MM.1S (cell line): ENCODE measurements around the gene WFDC11.
"Not testable (repeated sequence)": the region's sequence is repeated elsewhere in the genome, so short reads cannot be mapped to it uniquely, and the experiment has no call there.

ENCODE experiments used
- DNase-seq: peaks from one replicate; pipeline ENCODE4 v3.0.0-alpha.2; 2015
- H2AFZ ChIP-seq: fragments of 300-600 bp; sonication (generic); 2 replicates; pipeline ENCODE4 v1.6.0; 2016; ENCODE audit warnings: antibody characterized with exemption, low read length
- H3F3A ChIP-seq: fragments of 300-600 bp; sonication (generic); 2 replicates; pipeline ENCODE4 v1.6.1; 2016; ENCODE audit warnings: mild to moderate bottlenecking, antibody characterized with exemption, low read length, moderate library complexity, mixed read lengths; ENCODE audit not compliant: insufficient read depth
- H3K27ac ChIP-seq: fragments of 300-600 bp; sonication (generic); 2 replicates; pipeline ENCODE4 v1.5.1; 2016; ENCODE audit warnings: mild to moderate bottlenecking, low read length
- H3K27me3 ChIP-seq: fragments of 300-600 bp; sonication (generic); replicated peaks from 2 replicates; pipeline ENCODE4 v1.6.0; 2016; ENCODE audit warnings: low read length; ENCODE audit not compliant: insufficient read depth
- H3K36me3 ChIP-seq: fragments of 300-600 bp; sonication (generic); replicated peaks from 2 replicates; pipeline ENCODE4 v1.6.1; 2016; ENCODE audit warnings: mild to moderate bottlenecking, low read length, mixed read lengths; ENCODE audit not compliant: insufficient read depth
- H3K4me1 ChIP-seq: fragments of 300-600 bp; sonication (generic); 2 replicates; pipeline ENCODE4 v1.6.1; 2016; ENCODE audit warnings: low read length, mixed read lengths
- H3K4me2 ChIP-seq: fragments of 300-600 bp; sonication (generic); 2 replicates; pipeline ENCODE4 v1.6.0; 2016; ENCODE audit warnings: low read depth, low read length
- H3K4me3 ChIP-seq: fragments of 300-600 bp; sonication (generic); 2 replicates; pipeline ENCODE4 v1.5.1; 2016; ENCODE audit warnings: low read length, mixed read lengths
- H3K79me2 ChIP-seq: fragments of 300-600 bp; sonication (generic); 2 replicates; pipeline ENCODE4 v1.6.1; 2016; ENCODE audit warnings: mixed run types, low read length, mixed read lengths
- H3K9ac ChIP-seq: fragments of 300-600 bp; sonication (generic); 2 replicates; pipeline ENCODE4 v1.6.1; 2016; ENCODE audit warnings: low read length, mixed read lengths
- H3K9me2 ChIP-seq: fragments of 300-600 bp; sonication (generic); replicated peaks from 2 replicates; pipeline ENCODE4 v1.6.1; 2016; ENCODE audit warnings: mild to moderate bottlenecking, low read length, mixed read lengths; ENCODE audit not compliant: insufficient read depth
- H3K9me3 ChIP-seq: fragments of 300-600 bp; sonication (generic); replicated peaks from 2 replicates; pipeline ENCODE4 v1.6.1; 2016; ENCODE audit warnings: mild to moderate bottlenecking, low read length, mixed read lengths; ENCODE audit not compliant: insufficient read depth
- H4K20me1 ChIP-seq: fragments of 300-600 bp; sonication (generic); 2 replicates; pipeline ENCODE4 v1.6.1; 2016; ENCODE audit warnings: mild to moderate bottlenecking, low read length, moderate library complexity, mixed read lengths; ENCODE audit not compliant: insufficient read depth
- CTCF ChIP-seq: fragments of 300-600 bp; sonication (generic); IDR thresholded peaks from 2 replicates; pipeline ENCODE4 v1.5.1; 2016; ENCODE audit warnings: antibody characterized with exemption, low read length, mixed read lengths
- EZH2 ChIP-seq: fragments of 300-600 bp; sonication (generic); optimal IDR thresholded peaks from 2 replicates; pipeline ENCODE3; 2017; ENCODE audit warnings: low read depth, mild to moderate bottlenecking, antibody characterized with exemption, low read length, mixed read lengths
- EZH2phosphoT487 ChIP-seq: fragments of 300-600 bp; sonication (generic); IDR thresholded peaks from 2 replicates; pipeline ENCODE4 v1.6.1; 2018; ENCODE audit warnings: antibody characterized with exemption, low read length

WFDC11 gene

GRCh38 chr20:45701104-45701503, 31.1 kb upstream of the WFDC11 start:
- H3K79me2 ChIP-seq = no peaks in the 10 kb centered on the region
- TF ChIP-seq CTCF (no peak), EZH2phosphoT487 (no peak), EZH2 (no peak)
- no peaks in the 10 kb centered on the region for H3K36me3 ChIP-seq
- H3K27ac ChIP-seq = no peak overlapping the region
- H3K9ac ChIP-seq = no peak overlapping the region
- no peak overlapping the region for H2AFZ ChIP-seq
- H3K9me2 ChIP-seq = no peaks in the 10 kb centered on the region
- H3K4me1 ChIP-seq = no peaks in the 10 kb centered on the region
- no peaks in the 10 kb centered on the region for H3F3A ChIP-seq
- H3K4me2 ChIP-seq = no peak overlapping the region
- H3K4me3 ChIP-seq = no peak overlapping the region
- no peaks in the 10 kb centered on the region for H3K9me3 ChIP-seq
- H4K20me1 ChIP-seq = no peaks in the 10 kb centered on the region
- H3K27me3 ChIP-seq = no peaks in the 10 kb centered on the region
- no peak for DNase-seq

GRCh38 chr20:45695496-45695895, 25.5 kb upstream of the WFDC11 start:
- Histone ChIP-seq H3K9me3 (no peaks in the 10 kb centered on the region), H3K4me1 (no peaks in the 10 kb centered on the region), H3F3A (no peaks in the 10 kb centered on the region), H3K4me3 (no peak overlapping the region), H3K79me2 (no peaks in the 10 kb centered on the region), H3K36me3 (no peaks in the 10 kb centered on the region), H3K9me2 (no peaks in the 10 kb centered on the region), H3K27me3 (no peaks in the 10 kb centered on the region), H3K27ac (no peak overlapping the region), H4K20me1 (no peaks in the 10 kb centered on the region), H3K9ac (no peak overlapping the region), H3K4me2 (no peak overlapping the region), H2AFZ (no peak overlapping the region)
- TF ChIP-seq CTCF = no peak
- TF ChIP-seq EZH2 = no peak
- no peak for TF ChIP-seq EZH2phosphoT487
- DNase-seq = no peak

GRCh38 chr20:45693346-45693745, 23.3 kb upstream of the WFDC11 start:
- H3K4me2 ChIP-seq, H3K9me2 ChIP-seq, H3K4me3 ChIP-seq, H3F3A ChIP-seq, H3K9ac ChIP-seq, H3K9me3 ChIP-seq, H3K27ac ChIP-seq, H3K36me3 ChIP-seq, DNase-seq, H3K79me2 ChIP-seq, H3K27me3 ChIP-seq, H2AFZ ChIP-seq, H3K4me1 ChIP-seq, H4K20me1 ChIP-seq: not testable (repeated sequence)

- no peak for DNase-seq
- TF ChIP-seq CTCF = no peak
- no peak for TF ChIP-seq EZH2phosphoT487
- no peak for TF ChIP-seq EZH2
Measured at GRCh38 chr20:45685896-45686295, 15.9 kb upstream of the WFDC11 start.

More at GRCh38 chr20:45685896-45686295, 15.9 kb upstream of the WFDC11 start:
- Histone ChIP-seq H3K27me3 (no peaks in the 10 kb centered on the region), H3K4me1 (no peaks in the 10 kb centered on the region), H3K9me2 (no peaks in the 10 kb centered on the region), H3F3A (no peaks in the 10 kb centered on the region), H3K4me2 (no peak overlapping the region), H3K9me3 (no peaks in the 10 kb centered on the region), H3K27ac (no peak overlapping the region), H3K9ac (no peak overlapping the region), H3K36me3 (no peaks in the 10 kb centered on the region), H2AFZ (no peak overlapping the region), H3K79me2 (no peaks in the 10 kb centered on the region), H3K4me3 (no peak overlapping the region), H4K20me1 (no peaks in the 10 kb centered on the region)
